Measurements from ENCODE around the gene CNTNAP2. TPM values are rescaled to one million over a fixed set of nuclear protein-coding genes. Genes with fewer than 3 reads are reported as not detected.

Gene CNTNAP2
- total RNA-seq, 1 donor: 7.6 TPM

DNA sequence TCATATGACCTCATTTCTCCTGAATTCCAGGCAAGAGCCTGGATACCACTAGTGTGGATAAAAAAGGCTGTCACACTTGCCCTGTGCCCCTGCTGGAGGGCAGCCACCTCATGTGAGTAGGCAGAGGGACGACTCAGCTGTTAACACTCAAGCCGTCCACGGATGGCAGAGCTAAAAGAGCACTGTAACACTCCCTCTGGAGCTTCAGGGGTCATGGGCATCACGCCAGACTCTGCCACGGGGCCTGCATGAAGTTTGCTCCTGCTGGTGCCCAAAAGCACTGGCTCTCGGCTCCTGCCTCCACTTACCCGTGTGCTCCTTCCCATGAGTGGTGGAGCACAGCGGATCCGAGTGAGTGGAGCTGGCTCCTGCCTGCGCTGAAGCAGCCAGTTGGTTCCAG lies 1554.2 kb downstream of the CNTNAP2 start:
- Histone ChIP-seq H3K27ac (ENCODE audit: low read depth, low read length) (no peak overlapping the region), H3K4me2 (ENCODE audit: insufficient read depth, low read length) (no peak overlapping the region), H3K9me3 (ENCODE audit: low read depth, low read length) (no peaks in the 10 kb centered on the region), H3K79me2 (ENCODE audit: insufficient read depth, low read length) (no peaks in the 10 kb centered on the region), H4K20me1 (ENCODE audit: insufficient read depth, low read length) (no peaks in the 10 kb centered on the region), H3K4me1 (ENCODE audit: insufficient read depth, low read length) (peaks cover 2% of the 10 kb centered on the region), H3K4me3 (ENCODE audit: insufficient read depth, low read length) (no peak overlapping the region), H3K27me3 (ENCODE audit: insufficient read depth, low read length) (no peaks in the 10 kb centered on the region), H3K36me3 (ENCODE audit: insufficient read depth, low read length) (no peaks in the 10 kb centered on the region), H2AFZ (ENCODE audit: low read length) (no peak overlapping the region)
- DNase-seq (ENCODE audit: insufficient read length, low spot score, missing footprints): no peak
- TF ChIP-seq, protein P1, sequence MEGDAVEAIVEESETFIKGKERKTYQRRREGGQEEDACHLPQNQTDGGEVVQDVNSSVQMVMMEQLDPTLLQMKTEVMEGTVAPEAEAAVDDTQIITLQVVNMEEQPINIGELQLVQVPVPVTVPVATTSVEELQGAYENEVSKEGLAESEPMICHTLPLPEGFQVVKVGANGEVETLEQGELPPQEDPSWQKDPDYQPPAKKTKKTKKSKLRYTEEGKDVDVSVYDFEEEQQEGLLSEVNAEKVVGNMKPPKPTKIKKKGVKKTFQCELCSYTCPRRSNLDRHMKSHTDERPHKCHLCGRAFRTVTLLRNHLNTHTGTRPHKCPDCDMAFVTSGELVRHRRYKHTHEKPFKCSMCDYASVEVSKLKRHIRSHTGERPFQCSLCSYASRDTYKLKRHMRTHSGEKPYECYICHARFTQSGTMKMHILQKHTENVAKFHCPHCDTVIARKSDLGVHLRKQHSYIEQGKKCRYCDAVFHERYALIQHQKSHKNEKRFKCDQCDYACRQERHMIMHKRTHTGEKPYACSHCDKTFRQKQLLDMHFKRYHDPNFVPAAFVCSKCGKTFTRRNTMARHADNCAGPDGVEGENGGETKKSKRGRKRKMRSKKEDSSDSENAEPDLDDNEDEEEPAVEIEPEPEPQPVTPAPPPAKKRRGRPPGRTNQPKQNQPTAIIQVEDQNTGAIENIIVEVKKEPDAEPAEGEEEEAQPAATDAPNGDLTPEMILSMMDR (IDR thresholded peaks at IDR 0.05; ENCODE audit: extremely low read depth, low read depth, low read length): no peak

DNA sequence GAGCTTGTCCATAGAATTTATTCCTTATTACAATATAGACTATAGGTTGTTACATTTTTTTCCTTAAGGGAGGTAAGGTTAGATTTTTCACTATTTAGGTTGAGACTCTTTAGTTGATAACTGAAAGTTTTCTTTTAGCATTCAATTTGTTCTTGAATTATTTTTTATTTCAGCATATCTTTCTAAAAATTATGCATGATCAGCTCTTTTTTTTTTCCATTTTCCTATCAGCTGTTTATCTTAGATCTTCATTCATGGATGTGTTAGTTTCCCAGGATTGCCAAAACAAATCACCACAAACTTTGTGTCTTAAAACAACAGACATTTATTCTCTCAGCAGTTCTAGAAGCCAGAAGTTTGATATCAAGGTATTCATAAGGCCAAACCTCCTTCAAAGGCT lies 1558.1 kb downstream of the CNTNAP2 start:
- H3K27ac ChIP-seq (ENCODE audit: low read depth, low read length): no peak overlapping the region
- no peaks in the 10 kb centered on the region for H3K9me3 ChIP-seq (ENCODE audit: low read depth, low read length)
- H3K4me3 ChIP-seq (ENCODE audit: insufficient read depth, low read length): no peak overlapping the region
- H3K4me1 ChIP-seq (ENCODE audit: insufficient read depth, low read length): peaks cover 4% of the 10 kb centered on the region
- H3K4me2 ChIP-seq (ENCODE audit: insufficient read depth, low read length): no peak overlapping the region
- TF ChIP-seq, protein P1 (IDR thresholded peaks at IDR 0.05; ENCODE audit: extremely low read depth, low read depth, low read length): no peak
- no peaks in the 10 kb centered on the region for H3K79me2 ChIP-seq (ENCODE audit: insufficient read depth, low read length)
- H3K27me3 ChIP-seq (ENCODE audit: insufficient read depth, low read length): no peaks in the 10 kb centered on the region
- no peaks in the 10 kb centered on the region for H3K36me3 ChIP-seq (ENCODE audit: insufficient read depth, low read length)
- H2AFZ ChIP-seq (ENCODE audit: low read length): no peak overlapping the region
- DNase-seq (ENCODE audit: insufficient read length, low spot score, missing footprints): no peak
- H4K20me1 ChIP-seq (ENCODE audit: insufficient read depth, low read length): no peaks in the 10 kb centered on the region

DNA sequence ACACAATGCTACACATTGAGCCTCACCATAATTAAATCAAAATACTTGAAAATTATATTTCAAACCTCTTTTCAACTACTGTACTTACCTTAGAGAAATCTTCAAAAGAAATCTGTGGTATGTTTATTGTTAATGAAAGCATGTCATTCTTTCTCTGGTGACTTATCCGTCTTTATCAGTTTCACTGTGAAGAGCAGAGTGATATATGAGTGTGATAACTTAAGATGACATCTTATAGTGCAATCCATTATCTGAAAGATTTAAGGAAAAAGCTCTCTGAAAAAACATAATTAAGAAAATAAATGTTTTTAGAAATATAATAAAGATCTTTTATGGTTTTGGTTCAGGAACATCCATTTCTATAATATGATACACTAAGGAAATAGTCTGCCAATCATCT lies 1562.3 kb downstream of the CNTNAP2 start:
- no peak overlapping the region for H2AFZ ChIP-seq (ENCODE audit: low read length)
- peaks cover 4% of the 10 kb centered on the region for H3K4me1 ChIP-seq (ENCODE audit: insufficient read depth, low read length)
- H3K27me3 ChIP-seq (ENCODE audit: insufficient read depth, low read length): no peaks in the 10 kb centered on the region
- no peak for DNase-seq (ENCODE audit: insufficient read length, low spot score, missing footprints)
- H3K9me3 ChIP-seq (ENCODE audit: low read depth, low read length): no peaks in the 10 kb centered on the region
- TF ChIP-seq, protein P1 (IDR thresholded peaks at IDR 0.05; ENCODE audit: extremely low read depth, low read depth, low read length): no peak
- no peak overlapping the region for H3K4me2 ChIP-seq (ENCODE audit: insufficient read depth, low read length)
- no peaks in the 10 kb centered on the region for H3K36me3 ChIP-seq (ENCODE audit: insufficient read depth, low read length)
- no peaks in the 10 kb centered on the region for H3K79me2 ChIP-seq (ENCODE audit: insufficient read depth, low read length)
- H3K4me3 ChIP-seq (ENCODE audit: insufficient read depth, low read length): no peak overlapping the region
- no peaks in the 10 kb centered on the region for H4K20me1 ChIP-seq (ENCODE audit: insufficient read depth, low read length)
- H3K27ac ChIP-seq (ENCODE audit: low read depth, low read length): no peak overlapping the region

DNA sequence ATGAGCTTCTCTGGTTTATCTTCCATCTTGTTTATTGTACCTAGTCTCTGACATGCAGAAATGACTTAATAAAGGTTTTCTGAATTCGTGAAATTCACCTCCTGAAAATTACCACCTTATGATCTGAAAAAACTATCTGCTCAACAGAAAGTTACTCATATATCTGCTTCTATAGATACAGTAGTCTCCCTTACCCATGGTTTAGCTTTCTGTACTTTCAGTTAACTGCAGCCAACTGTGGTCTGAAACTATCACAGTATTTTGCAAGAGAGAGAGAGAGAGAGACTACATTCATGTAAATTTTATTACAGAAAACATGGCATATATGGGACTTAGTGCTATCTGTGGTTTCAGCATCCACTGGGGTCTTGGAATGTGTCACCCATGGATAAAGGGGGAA lies 1564.9 kb downstream of the CNTNAP2 start:
- Histone ChIP-seq H3K4me3 (ENCODE audit: insufficient read depth, low read length) (no peak overlapping the region), H3K79me2 (ENCODE audit: insufficient read depth, low read length) (no peaks in the 10 kb centered on the region), H3K27ac (ENCODE audit: low read depth, low read length) (no peak overlapping the region), H3K36me3 (ENCODE audit: insufficient read depth, low read length) (no peaks in the 10 kb centered on the region), H3K27me3 (ENCODE audit: insufficient read depth, low read length) (no peaks in the 10 kb centered on the region), H3K9me3 (ENCODE audit: low read depth, low read length) (no peaks in the 10 kb centered on the region), H3K4me1 (ENCODE audit: insufficient read depth, low read length) (no peaks in the 10 kb centered on the region), H3K4me2 (ENCODE audit: insufficient read depth, low read length) (no peak overlapping the region), H4K20me1 (ENCODE audit: insufficient read depth, low read length) (no peaks in the 10 kb centered on the region), H2AFZ (ENCODE audit: low read length) (no peak overlapping the region)
- no peak for DNase-seq (ENCODE audit: insufficient read length, low spot score, missing footprints)
- TF ChIP-seq, protein P1 (IDR thresholded peaks at IDR 0.05; ENCODE audit: extremely low read depth, low read depth, low read length): no peak
